Mesangial cell (primary cell): ENCODE measurements around the gene CAPN12. TPM values are rescaled to one million over a fixed set of nuclear protein-coding genes. Genes with fewer than 3 reads are reported as not detected.

Experiments used
- total RNA-seq: library from RNA; depleted of rRNA; stranded (reverse); fragments of >200 nt; gene quantifications from 2 replicates; pipeline ENCODE4 v1.2.3, GENCODE V29; 2015

The CAPN12 gene, protein sequence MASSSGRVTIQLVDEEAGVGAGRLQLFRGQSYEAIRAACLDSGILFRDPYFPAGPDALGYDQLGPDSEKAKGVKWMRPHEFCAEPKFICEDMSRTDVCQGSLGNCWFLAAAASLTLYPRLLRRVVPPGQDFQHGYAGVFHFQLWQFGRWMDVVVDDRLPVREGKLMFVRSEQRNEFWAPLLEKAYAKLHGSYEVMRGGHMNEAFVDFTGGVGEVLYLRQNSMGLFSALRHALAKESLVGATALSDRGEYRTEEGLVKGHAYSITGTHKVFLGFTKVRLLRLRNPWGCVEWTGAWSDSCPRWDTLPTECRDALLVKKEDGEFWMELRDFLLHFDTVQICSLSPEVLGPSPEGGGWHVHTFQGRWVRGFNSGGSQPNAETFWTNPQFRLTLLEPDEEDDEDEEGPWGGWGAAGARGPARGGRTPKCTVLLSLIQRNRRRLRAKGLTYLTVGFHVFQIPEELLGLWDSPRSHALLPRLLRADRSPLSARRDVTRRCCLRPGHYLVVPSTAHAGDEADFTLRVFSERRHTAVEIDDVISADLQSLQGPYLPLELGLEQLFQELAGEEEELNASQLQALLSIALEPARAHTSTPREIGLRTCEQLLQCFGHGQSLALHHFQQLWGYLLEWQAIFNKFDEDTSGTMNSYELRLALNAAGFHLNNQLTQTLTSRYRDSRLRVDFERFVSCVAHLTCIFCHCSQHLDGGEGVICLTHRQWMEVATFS
- 0.16 and 4.6 TPM in 2 replicates for total RNA-seq

DNA sequence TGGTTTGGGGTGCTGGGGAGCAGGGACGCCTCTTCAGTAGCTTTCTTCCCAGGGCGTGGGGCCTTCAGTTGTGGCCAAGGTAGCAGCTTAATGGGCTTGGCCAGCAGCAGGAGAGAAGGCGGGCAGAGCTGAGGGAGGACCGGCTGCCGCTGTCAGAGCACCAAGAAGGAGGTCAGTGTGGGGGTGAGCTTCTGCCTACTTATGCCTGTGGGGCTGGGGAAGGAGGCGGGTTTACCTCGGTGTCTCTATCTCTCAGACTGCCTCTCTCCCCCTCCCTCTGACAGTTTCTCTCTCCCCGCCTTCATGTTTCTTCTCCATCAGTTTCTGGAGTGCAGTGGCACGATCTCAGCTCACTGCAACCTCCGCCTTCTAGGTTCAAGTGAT lies at the start of gene CAPN12:
Gene CAPN12 (minus strand): TSS at position 177 of the 384 bp plus-strand sequence. CDS start 309 bp downstream, outside the sequence.

DNA sequence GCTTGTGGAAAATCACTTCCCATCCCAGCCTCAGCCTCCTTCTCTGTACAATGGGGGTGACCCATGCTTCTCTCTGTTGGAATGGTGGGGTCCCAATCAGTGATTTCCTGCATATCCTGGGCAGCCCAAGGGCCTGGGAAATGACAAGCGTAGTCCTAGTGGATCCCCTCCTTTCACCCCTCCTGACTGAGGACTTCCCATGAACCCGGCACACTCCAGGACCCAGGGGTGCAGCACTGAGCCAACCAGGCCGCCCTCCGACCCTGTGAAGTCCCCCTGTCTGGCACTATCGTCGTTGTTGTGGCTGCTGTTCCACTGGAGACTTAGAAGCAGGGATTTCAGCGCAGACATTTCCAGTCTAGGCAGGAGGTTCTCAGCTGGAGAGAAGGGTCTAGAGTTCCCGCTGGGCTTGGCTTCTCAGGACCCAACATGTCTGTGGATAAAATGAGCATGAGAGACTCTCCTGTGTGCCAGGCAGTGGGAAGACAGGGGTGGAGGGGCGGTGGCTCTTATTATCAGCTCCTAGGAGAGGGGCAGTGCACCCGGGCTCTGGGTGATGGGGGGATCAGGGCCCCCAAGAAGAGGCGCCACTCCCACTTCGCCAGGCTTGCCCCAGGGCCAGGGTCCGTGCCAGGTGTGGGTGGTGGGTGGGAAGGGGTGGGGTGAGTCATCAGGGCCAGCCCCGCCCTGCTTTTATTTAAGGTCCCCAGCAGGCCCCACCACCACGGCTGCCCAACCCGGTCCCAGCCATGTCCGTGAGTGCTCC lies 44.4 kb upstream of the CAPN12 start, which contains the start of gene LGALS7B:
Gene LGALS7B (plus strand): TSS at position 723 of the 766 bp plus-strand sequence. CDS start 27 bp downstream, at position 750.

DNA sequence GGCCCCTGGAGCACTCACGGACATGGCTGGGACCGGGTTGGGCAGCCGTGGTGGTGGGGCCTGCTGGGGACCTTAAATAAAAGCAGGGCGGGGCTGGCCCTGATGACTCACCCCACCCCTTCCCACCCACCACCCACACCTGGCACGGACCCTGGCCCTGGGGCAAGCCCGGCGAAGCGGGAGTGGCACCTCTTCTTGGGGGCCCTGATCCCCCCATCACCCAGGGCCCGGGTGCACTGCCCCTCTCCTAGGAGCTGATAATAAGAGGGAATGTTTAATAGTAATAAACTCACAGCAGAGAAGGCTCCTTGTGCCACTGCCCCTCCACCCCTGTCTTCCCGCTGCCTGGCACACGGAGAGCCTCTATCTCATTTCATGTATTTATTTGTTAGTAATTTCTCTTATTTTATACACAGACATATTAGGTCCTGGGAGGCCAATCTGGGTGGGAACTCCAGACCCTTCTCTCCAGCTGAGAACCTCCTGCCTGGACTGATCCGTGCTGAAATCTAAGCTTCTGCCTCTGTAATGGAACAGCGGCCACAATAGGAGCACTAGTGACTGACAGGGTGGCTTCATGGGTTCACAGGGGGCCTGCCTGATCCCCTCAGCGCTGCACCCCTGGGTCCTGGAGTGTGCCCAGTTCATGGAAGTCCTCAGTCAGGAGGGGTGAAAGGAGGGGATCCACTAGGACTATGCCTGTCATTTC lies 29.3 kb upstream of the CAPN12 start, which contains the start of gene LGALS7:
Gene LGALS7 (minus strand): TSS at position 49 of the 709 bp plus-strand sequence. CDS start 25 bp downstream, at position 24.

Other genes with a start within 250 kb of the CAPN12 start
- 0.25 and 0.33 TPM in 2 replicates for gene MAP4K1, start 126.5 kb downstream of the CAPN12 start, total RNA-seq
- 474 and 580 TPM in 2 replicates for gene EIF3K, start 125.3 kb downstream of the CAPN12 start, total RNA-seq
- gene ACTN4, start 96.8 kb downstream of the CAPN12 start, total RNA-seq = 750 and 874 TPM in 2 replicates
- not detected in 2 replicates for gene LGALS7, start 29.0 kb upstream of the CAPN12 start, total RNA-seq
- gene LGALS7B, start 44.7 kb upstream of the CAPN12 start, total RNA-seq = 3.5 TPM in 1 of 2 replicates, not detected in the other
- gene LGALS4, start 68.5 kb upstream of the CAPN12 start, total RNA-seq = not detected in 2 replicates
- gene ECH1, start 87.3 kb upstream of the CAPN12 start, total RNA-seq = 36.8 and 139 TPM in 2 replicates
- gene HNRNPL, start 105.5 kb upstream of the CAPN12 start, total RNA-seq = 168 and 316 TPM in 2 replicates
- gene RINL, start 133.8 kb upstream of the CAPN12 start, total RNA-seq = 3.1 and 10.0 TPM in 2 replicates
- gene SIRT2, start 155.1 kb upstream of the CAPN12 start, total RNA-seq = 37.5 and 79.6 TPM in 2 replicates
- gene NFKBIB, start 155.5 kb upstream of the CAPN12 start, total RNA-seq = 19.8 and 23.3 TPM in 2 replicates
- gene CCER2, start 167.7 kb upstream of the CAPN12 start, total RNA-seq = not detected in 2 replicates
- gene SARS2, start 186.3 kb upstream of the CAPN12 start, total RNA-seq = 40.6 and 49.3 TPM in 2 replicates
- gene MRPS12, start 186.5 kb upstream of the CAPN12 start, total RNA-seq = 57.4 and 89.6 TPM in 2 replicates
- 22.5 and 53.4 TPM in 2 replicates for gene FBXO17, start 231.3 kb upstream of the CAPN12 start, total RNA-seq